ENCODE data around the gene B4GALT1.

- TF ChIP-seq CTCF (IDR thresholded peaks at IDR 0.05; ENCODE audit: extremely low read depth in 1 of 2, insufficient read depth in 1 of 2, low read depth in 1 of 2, low read length in 2 of 2) (no peak), POLR2A (IDR thresholded peaks at IDR 0.05; ENCODE audit: low read depth, low read length) (no peak), POLR2AphosphoS5 (IDR thresholded peaks at IDR 0.05; ENCODE audit: insufficient read depth, low read depth, low read length) (no peak), EZH2 (IDR thresholded peaks at IDR 0.05; ENCODE audit: borderline replicate concordance, low read depth, low read length, severe bottlenecking) (no peak), MYC (IDR thresholded peaks at IDR 0.05; ENCODE audit: low read depth, low read length) (no peak), JUN (IDR thresholded peaks at IDR 0.05; ENCODE audit: borderline replicate concordance, insufficient read depth, insufficient read length, low read depth) (no peak), FOS (IDR thresholded peaks at IDR 0.05; ENCODE audit: borderline replicate concordance, insufficient read depth, low read length) (no peak), GATA2 (IDR thresholded peaks at IDR 0.05; ENCODE audit: insufficient read depth, insufficient read length, low read depth, low read length) (no peak)
- TF ChIP-seq, protein P1, sequence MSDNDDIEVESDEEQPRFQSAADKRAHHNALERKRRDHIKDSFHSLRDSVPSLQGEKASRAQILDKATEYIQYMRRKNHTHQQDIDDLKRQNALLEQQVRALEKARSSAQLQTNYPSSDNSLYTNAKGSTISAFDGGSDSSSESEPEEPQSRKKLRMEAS (IDR thresholded peaks at IDR 0.05; ENCODE audit: insufficient read depth, insufficient read length) = no peak
These were observed 98.1 kb downstream of the B4GALT1 start for GRCh38 chr9:33068991-33069390.

Data from endothelial cell of umbilical vein (primary cell).